DOHH2 (cell line): ENCODE measurements around the gene TNFRSF13B.

Source experiments
- H3F3A ChIP-seq: fragments of 200-600 bp; sonication (generic), shearing (Covaris generic); 2 replicates; pipeline ENCODE4 v1.6.0; 2016; ENCODE audit warnings: antibody characterized with exemption, mild to moderate bottlenecking; ENCODE audit not compliant: control insufficient read depth, insufficient read depth
- H3K27ac ChIP-seq: fragments of 200-600 bp; sonication (generic); 2 replicates; pipeline ENCODE4 v1.5.1; 2014; ENCODE audit warnings: low read depth, mild to moderate bottlenecking, low read length, moderate library complexity
- H3K27me3 ChIP-seq: fragments of 200-600 bp; sonication (generic); 2 replicates; pipeline ENCODE4 v1.6.1; 2014; ENCODE audit warnings: mild to moderate bottlenecking, low read length, mixed read lengths; ENCODE audit not compliant: control insufficient read depth
- H3K36me3 ChIP-seq: fragments of 200-600 bp; sonication (generic); 2 replicates; pipeline ENCODE4 v1.6.1; 2014; ENCODE audit warnings: mild to moderate bottlenecking, low read length, moderate library complexity, mixed read lengths; ENCODE audit not compliant: control insufficient read depth
- H3K4me1 ChIP-seq: fragments of 200-600 bp; sonication (generic); 2 replicates; pipeline ENCODE4 v1.6.1; 2014; ENCODE audit warnings: mild to moderate bottlenecking, low read length, mixed read lengths; ENCODE audit not compliant: control insufficient read depth
- H3K4me2 ChIP-seq: fragments of 200-600 bp; sonication (generic); 2 replicates; pipeline ENCODE4 v1.6.0; 2014; ENCODE audit warnings: mild to moderate bottlenecking, low read length, moderate library complexity
- H3K4me3 ChIP-seq: fragments of 200-600 bp; sonication (generic); 2 replicates; pipeline ENCODE4 v1.5.1; 2014; ENCODE audit warnings: mild to moderate bottlenecking, low read length, mixed read lengths
- H3K79me2 ChIP-seq: fragments of 200-600 bp; sonication (generic); 2 replicates; pipeline ENCODE4 v1.6.1; 2014; ENCODE audit warnings: mild to moderate bottlenecking, low read length, mixed read lengths; ENCODE audit not compliant: control insufficient read depth
- H3K9me2 ChIP-seq: fragments of 200-600 bp; sonication (generic); replicated peaks from 2 replicates; pipeline ENCODE4 v1.6.1; 2014; ENCODE audit warnings: mild to moderate bottlenecking, low read length, mixed read lengths; ENCODE audit not compliant: control insufficient read depth
- H3K9me3 ChIP-seq: fragments of 200-600 bp; sonication (generic); 2 replicates; pipeline ENCODE4 v1.6.1; 2014; ENCODE audit warnings: antibody characterized with exemption, low read length, mixed read lengths; ENCODE audit not compliant: control insufficient read depth, insufficient read depth
- H4K20me1 ChIP-seq: fragments of 200-600 bp; sonication (generic); 2 replicates; pipeline ENCODE4 v1.6.0; 2014; ENCODE audit warnings: low read depth, mild to moderate bottlenecking, antibody characterized with exemption, low read length, moderate library complexity; ENCODE audit not compliant: control insufficient read depth, insufficient read depth
- CTCF ChIP-seq: fragments of 200-600 bp; sonication (generic); IDR thresholded peaks from one replicate; pipeline ENCODE4 v1.5.1; 2014; ENCODE audit warnings: antibody characterized with exemption, mild to moderate bottlenecking, low read depth, low read length; ENCODE audit not compliant: poor library complexity, severe bottlenecking
- EZH2phosphoT487 ChIP-seq: fragments of 200-600 bp; sonication (generic); IDR thresholded peaks from 2 replicates; pipeline ENCODE4 v1.6.1; 2017; ENCODE audit warnings: borderline replicate concordance, mild to moderate bottlenecking, antibody characterized with exemption, low read length, moderate library complexity, mixed read lengths

Gene TNFRSF13B

GRCh38 chr17:16918443-16918842 is 53.5 kb downstream of the TNFRSF13B start:
- Histone ChIP-seq H3K79me2 (no peaks in the 10 kb centered on the region), H4K20me1 (no peaks in the 10 kb centered on the region), H3K4me1 (0 out of 2 replicates have a peak, but pooled peaks cover 3% of the 10 kb centered on the region), H3K4me3 (no peak overlapping the region), H3K27ac (no peak overlapping the region), H3F3A (no peaks in the 10 kb centered on the region), H3K9me2 (no peaks in the 10 kb centered on the region), H3K27me3 (peaks cover 10% of the 10 kb centered on the region), H3K36me3 (no peaks in the 10 kb centered on the region), H3K4me2 (no peak overlapping the region), H3K9me3 (no peaks in the 10 kb centered on the region)
- TF ChIP-seq EZH2phosphoT487 (no peak), CTCF (no peak)

DNA sequence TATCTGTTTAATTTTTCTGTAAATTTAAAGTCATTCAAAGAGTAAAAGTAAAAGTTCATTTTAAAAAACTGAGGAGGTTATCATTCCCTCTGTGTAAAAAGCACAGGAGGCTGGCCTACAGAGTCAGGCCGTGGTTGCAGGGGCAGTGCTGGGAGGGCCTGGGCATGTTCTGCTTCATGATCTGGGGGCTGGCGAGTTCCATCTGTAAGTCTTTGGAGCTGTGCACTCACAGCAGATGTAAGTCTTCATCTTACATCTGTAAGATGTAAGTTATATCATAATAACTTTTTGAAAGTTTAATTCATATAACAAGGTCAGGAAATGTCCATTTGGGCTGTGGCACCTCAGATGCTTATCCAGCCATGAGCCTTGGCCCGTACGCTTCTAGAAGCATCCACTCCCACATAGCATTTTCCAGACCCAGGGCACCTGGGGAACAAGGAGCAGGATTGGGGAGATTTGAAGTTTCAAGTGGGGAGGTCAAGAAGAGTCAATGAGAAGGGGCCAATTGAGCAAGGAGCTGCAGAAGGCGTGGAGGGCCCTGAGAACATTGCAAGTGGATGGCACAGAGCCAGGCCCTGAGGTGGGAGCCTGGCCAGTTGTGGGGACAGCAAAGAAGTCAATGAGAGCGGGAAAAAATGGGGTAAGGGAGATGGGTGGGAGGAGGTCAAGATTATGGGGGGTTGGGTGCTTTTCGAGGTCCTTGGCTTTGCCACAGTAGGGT is 54.1 kb downstream of the TNFRSF13B start:
- Histone ChIP-seq H3K4me3 (no peak overlapping the region), H3K9me3 (no peaks in the 10 kb centered on the region), H3K9me2 (no peaks in the 10 kb centered on the region), H3K27me3 (peaks cover 15% of the 10 kb centered on the region), H3K79me2 (no peaks in the 10 kb centered on the region), H3K27ac (no peak overlapping the region), H3K4me2 (no peak overlapping the region), H3K4me1 (0 out of 2 replicates have a peak, but pooled peaks cover 3% of the 10 kb centered on the region), H4K20me1 (no peaks in the 10 kb centered on the region), H3K36me3 (no peaks in the 10 kb centered on the region), H3F3A (no peaks in the 10 kb centered on the region)
- TF ChIP-seq CTCF (no peak), EZH2phosphoT487 (no peak)

- no peak for TF ChIP-seq EZH2phosphoT487
- no peak for TF ChIP-seq CTCF
- Histone ChIP-seq H3K27me3 (peaks cover 15% of the 10 kb centered on the region), H4K20me1 (no peaks in the 10 kb centered on the region), H3K4me2 (no peak overlapping the region), H3K79me2 (no peaks in the 10 kb centered on the region), H3K4me3 (no peak overlapping the region), H3K9me3 (no peaks in the 10 kb centered on the region), H3K4me1 (0 out of 2 replicates have a peak, but pooled peaks cover 3% of the 10 kb centered on the region), H3K27ac (no peak overlapping the region), H3K36me3 (no peaks in the 10 kb centered on the region), H3F3A (no peaks in the 10 kb centered on the region), H3K9me2 (no peaks in the 10 kb centered on the region)
Measured at GRCh38 chr17:16916557-16916920, 55.4 kb downstream of the TNFRSF13B start.
